PC-3 (cell line): Measurements from ENCODE around the gene HYOU1.

ENCODE experiments used
- EZH2 ChIP-seq: fragments of 300-600 bp; sonication (generic); IDR thresholded peaks from one replicate; pipeline ENCODE4 v1.6.1; 2017; ENCODE audit warnings: antibody characterized with exemption, mild to moderate bottlenecking, low read length; ENCODE audit not compliant: unreplicated experiment
- TF ChIP-seq, protein P1 (sequence below): fragments of 300-600 bp; sonication (generic); conservative IDR thresholded peaks from 2 replicates; pipeline ENCODE4 v1.5.1; 2017; ENCODE audit warnings: antibody characterized with exemption, low read depth, mild to moderate bottlenecking, low read length

DNA sequence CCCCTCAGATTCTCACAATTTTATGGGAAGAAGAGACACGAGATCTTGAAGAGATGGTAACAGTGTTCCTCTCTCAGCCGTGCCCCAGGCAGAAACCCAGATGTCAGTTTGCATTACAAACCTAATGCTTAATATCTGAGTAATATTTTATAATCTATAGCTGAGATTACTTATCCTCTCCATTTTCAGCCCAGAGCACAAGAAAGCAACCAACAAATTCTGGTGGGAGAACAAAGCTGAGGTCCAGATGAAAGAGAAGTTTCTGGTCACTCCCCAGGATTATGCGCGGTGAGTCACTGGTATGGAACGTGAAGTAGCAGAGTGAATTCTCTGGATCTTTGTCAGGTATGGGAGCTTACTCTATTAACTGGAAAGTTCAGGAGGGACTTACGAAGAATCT lies 58.2 kb downstream of the HYOU1 start:
- TF ChIP-seq, protein P1, sequence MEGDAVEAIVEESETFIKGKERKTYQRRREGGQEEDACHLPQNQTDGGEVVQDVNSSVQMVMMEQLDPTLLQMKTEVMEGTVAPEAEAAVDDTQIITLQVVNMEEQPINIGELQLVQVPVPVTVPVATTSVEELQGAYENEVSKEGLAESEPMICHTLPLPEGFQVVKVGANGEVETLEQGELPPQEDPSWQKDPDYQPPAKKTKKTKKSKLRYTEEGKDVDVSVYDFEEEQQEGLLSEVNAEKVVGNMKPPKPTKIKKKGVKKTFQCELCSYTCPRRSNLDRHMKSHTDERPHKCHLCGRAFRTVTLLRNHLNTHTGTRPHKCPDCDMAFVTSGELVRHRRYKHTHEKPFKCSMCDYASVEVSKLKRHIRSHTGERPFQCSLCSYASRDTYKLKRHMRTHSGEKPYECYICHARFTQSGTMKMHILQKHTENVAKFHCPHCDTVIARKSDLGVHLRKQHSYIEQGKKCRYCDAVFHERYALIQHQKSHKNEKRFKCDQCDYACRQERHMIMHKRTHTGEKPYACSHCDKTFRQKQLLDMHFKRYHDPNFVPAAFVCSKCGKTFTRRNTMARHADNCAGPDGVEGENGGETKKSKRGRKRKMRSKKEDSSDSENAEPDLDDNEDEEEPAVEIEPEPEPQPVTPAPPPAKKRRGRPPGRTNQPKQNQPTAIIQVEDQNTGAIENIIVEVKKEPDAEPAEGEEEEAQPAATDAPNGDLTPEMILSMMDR: no peak
- TF ChIP-seq EZH2: no peak
